DND-41 (cell line): ENCODE measurements around the gene LLGL1.

Experiments
- EZH2 ChIP-seq: IDR thresholded peaks from 3 replicates; pipeline ENCODE4 v1.6.1; 2012; ENCODE audit warnings: borderline replicate concordance, low read depth, mild to moderate bottlenecking, moderate library complexity, low read length, inconsistent platforms; ENCODE audit not compliant: severe bottlenecking
- TF ChIP-seq, protein P1 (sequence below): IDR thresholded peaks from 2 replicates; pipeline ENCODE4 v1.5.1; 2012; ENCODE audit warnings: borderline replicate concordance, low read length, moderate library complexity, mild to moderate bottlenecking; ENCODE audit not compliant: poor library complexity, severe bottlenecking; ENCODE audit errors: extremely low read depth

DNA sequence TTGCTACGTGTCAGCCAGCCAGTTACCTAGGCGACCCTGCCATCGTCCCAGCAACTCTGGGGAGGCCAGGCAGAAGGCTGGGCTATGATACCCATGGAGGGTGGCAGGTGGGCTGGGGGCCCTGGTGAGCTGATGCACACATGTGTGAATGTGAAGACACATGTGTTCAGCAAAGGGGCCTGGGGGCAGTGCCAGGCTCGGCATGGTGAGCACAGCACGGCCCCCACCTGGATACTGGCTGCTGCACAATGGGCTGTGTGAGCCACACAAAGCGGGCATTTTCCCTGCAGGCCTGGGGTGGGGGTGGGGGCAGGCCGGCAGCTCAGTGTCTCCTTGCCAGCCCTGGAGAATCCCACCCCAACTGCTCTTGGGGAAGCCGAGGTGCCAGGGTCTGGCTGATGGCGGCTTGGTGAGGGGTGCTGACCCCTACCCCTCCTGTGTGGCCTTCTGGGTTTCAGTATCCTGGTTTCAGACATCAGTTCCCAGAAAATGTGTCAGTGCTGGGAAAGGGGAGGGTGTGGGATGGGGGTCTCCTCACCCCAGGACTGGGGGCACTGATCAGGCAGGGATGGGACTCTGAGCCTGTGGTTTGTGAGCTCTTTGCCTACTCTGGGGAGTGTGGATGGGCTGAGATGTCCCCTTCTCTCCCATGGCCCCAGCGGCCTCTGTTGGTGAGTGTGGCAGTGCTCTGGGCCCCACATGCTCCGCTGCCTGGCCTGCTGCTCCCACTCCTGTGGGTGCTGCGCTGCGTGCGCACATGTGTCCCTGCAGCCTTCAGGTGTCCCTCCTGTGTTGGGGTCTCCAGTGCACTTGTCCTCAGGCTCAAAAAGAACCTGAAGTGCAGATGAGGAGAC lies 5.1 kb downstream of the LLGL1 start:
- TF ChIP-seq EZH2 = no peak
- TF ChIP-seq, protein P1, sequence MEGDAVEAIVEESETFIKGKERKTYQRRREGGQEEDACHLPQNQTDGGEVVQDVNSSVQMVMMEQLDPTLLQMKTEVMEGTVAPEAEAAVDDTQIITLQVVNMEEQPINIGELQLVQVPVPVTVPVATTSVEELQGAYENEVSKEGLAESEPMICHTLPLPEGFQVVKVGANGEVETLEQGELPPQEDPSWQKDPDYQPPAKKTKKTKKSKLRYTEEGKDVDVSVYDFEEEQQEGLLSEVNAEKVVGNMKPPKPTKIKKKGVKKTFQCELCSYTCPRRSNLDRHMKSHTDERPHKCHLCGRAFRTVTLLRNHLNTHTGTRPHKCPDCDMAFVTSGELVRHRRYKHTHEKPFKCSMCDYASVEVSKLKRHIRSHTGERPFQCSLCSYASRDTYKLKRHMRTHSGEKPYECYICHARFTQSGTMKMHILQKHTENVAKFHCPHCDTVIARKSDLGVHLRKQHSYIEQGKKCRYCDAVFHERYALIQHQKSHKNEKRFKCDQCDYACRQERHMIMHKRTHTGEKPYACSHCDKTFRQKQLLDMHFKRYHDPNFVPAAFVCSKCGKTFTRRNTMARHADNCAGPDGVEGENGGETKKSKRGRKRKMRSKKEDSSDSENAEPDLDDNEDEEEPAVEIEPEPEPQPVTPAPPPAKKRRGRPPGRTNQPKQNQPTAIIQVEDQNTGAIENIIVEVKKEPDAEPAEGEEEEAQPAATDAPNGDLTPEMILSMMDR = no peak
